NCI-H526 (cell line): Measurements from ENCODE around the gene LILRA6.
A peak's percentile ranks its signal among the peaks of the same experiment; 100 is the strongest.
"Not testable (repeated sequence)": the region's sequence is repeated elsewhere in the genome, so short reads cannot be mapped to it uniquely, and the experiment has no call there.

Experiments used
- DNase-seq, 2 experiments: peaks; one replicate each; lab custom pipeline; 2025; lab: John Stamatoyannopoulos, UW

Gene LILRA6

DNA sequence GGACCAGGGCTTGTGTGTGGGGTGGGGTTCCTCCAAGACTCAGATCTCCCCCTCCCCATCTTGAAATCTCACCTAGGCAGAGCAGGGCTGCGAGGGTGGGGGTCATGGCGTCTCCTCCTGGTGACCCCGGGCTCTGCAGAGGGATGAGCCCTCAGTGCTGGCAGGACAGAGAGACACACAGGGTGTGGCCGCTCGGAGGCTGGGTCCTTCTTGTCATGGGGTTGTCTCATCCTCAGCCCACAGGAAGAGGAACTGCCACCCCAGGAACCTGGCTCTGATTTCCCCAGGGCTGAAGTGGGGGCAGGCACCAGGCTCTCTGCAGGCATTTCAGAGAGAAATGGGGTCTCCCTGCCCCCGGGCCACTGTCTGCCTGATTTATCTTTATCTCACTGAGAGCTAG, at the start of gene LILRA6:
LILRA6 (minus strand) TSS at position 145 of the 400 bp plus-strand sequence.
- not testable (repeated sequence) for DNase-seq

DNA sequence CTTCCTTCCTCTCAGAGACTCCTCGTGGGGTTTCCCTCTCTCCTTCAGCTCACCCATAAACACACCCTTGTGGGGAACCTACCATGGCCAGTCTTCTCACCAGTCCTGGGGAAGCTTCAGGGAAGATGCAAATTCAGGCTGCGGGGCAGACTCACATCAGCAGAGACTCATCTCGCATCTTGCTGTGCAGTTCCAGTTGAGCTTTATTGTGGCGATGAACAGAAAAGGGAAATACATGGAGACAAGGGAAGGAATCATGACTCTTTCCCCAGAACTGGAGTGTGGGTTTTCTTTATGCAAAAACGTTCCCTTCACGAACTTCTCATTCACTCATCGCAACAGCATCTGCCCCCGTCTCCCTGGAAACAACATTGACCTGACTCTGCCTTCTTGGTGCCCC, 46.6 kb upstream of the LILRA6 start:
- DNase-seq: not testable (repeated sequence)

DNA sequence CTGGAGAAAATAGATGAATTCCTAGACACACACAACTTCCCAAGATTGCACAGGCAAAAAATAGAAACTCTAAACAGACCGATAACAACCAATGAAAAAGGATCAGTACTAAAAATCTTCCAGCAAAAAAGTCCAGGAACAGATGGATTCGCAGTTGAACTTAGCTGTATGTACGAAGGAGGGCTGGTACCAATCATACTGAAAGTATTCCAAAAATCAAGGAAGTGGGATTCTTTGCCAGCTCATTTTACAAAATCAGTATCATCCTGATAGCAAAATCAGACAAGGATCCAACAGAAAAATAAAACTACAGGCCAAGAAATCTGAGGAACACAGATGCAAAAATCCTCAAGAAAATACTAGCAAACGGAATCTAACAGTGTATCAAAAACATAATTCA, 44.9 kb upstream of the LILRA6 start:
- no peak for DNase-seq

DNA sequence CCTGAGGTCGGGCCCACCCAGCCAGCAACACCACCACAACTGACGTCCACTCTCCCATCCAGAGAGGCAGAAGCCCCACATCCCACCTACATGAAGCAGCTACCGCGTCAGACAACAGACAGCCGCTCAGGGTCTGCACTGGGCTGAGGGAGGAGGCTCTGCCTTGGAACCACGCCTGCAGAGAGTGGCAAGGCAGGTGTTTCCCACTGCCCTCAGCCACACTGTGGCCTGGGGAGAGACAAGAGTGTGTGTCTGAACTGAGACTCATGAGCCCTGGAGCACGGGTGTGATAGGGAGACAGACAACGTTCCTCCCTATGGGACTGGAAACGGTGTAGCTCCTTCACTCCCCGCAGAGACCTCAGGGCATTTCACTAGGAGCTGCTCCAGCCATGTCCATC, 43.7 kb upstream of the LILRA6 start:
- not testable (repeated sequence) for DNase-seq

DNA sequence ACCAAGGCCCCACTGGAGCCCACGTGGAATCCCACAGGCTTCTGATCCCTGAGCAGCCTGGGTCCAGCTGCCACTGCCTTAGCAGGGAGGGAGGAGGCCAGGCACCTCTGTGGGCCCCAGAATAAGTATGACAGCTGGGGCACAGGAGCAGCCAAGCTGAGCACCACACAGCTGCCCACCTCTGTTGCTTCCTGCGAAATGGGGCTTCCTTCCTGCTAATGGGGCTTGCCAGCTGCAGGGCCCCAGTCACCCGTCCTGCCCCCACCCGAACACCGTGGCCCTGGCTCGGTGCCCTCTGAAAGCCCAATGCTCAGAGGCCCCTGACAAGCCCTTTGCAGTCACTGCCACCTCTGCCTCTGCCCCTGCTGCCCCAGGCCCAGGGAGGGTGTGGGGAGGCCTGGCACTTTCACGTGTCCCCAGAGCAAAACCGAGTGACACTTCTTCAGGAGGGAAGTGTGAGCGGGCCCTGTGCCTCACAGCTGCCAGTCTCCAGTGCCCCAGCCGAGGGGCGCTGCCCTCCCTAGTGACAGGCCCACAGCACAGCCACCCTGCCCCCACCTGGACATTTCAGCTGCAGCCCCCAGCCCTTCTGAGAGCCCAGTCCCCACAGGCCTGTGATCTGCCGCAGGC, 43.0 kb upstream of the LILRA6 start:
- not testable (repeated sequence) for DNase-seq

DNA sequence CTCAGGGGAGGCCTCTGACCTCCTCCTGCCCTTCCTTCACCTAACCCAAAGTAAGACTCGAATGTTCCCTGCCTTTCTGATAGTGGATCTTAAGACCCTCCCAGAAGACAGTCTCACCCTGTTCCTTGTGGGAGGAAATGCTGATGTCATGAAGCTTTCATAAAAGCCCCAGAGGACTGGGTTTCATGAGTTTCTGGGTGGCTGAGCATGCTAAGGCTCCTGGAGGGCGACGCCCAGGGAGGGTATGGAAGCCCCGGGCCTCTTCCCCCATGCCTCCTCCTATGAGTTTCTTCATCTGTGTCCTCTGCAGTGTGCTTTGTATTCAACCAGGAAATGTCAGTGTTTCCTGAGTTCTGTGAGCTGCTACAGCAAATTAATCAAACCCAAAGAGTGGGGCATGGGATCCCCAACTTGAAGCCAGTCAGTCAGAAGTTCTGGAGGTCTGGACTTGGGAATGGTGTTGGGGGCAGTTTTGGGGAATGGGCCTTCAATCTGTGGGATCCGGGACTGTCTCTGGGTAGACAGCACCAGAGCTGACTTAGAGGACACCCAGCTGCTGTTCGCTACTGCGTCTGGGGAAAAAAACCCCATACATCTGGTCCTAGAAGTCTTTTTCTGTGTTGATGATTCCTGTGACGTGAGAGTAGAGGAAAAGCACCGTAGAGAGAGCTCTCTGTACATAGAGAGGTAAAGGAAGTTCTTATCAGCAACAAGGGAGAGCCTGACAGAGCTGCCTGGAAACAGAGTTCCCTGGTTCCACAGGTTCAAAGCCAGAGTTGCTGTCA, 40.3 kb upstream of the LILRA6 start:
- DNase-seq: no peak

DNA sequence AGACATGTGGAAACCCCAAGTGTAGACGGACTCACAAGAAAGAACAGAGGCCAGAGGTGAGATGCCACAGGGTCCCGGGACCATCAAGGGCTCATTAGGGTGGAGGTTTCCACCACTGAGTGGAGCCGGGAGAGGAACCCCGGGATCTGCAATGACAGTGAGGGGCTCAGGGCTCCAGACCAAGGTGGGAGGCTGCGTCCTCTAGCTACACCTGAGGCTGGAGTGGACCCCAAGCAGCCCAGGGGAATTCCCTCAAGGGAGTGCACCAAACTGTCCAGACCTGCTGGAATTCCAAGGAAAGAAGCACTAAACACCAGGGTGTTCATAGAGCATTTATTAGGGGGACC, 39.1 kb upstream of the LILRA6 start:
- DNase-seq: not testable (repeated sequence)

DNA sequence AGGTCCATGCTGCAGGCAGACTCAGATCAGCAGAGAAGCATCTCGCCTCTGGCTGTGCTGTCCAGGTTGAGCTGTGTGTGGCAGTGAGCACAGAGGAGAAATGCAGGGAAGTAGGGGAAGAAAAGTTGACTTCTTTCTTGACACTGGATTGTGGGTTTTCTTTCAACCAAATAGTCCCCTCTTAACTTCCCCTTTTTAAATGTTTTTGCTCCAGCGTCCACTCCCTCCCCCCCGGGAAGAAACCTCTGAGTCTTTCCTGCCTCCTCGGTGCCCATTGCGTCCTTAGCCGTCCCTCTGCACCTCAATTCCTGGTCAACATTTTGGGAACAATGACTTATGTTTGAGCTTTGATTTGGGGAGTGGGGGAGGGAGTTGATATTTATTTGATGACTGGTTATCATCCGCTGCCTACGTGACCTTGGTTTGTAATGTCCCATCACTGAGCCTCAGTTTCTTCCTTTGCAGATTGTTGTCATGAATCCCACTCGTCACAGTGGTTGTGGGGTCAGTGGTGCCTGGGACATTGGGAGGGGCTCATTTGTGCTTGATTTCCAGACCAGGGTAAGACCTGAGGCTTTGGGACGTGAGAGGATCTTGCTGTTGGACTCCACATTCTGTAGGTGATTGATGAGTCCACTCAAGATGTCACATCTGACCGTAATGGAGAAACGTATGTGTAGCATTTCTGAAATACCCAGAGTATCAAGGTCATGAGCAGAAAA, 38.6 kb upstream of the LILRA6 start, which contains the start of gene LILRB2:
LILRB2 (minus strand) TSS at position 104 of the 722 bp plus-strand sequence. CDS start 614 bp downstream, outside the sequence.
- no peak for DNase-seq

DNA sequence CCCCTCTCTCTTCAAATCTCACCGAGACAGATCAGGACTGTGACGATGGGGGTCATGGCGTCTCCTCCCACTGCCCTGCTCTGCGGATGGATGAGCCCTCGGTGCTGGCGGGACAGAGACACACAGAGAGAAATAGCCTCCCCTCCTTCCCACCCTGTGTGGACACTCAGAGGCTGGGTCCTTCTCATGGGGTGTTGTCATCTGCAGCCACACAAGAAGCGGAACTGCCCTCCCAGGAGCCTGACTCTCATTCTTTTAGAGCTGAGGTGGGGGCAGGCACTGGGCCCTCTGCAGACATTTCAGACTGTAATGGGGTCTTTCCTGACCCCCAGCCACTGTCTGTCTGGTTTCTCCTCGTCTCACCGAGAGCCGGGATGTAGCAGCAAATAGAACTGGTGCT, 37.9 kb upstream of the LILRA6 start:
- not testable (repeated sequence) for DNase-seq

DNA sequence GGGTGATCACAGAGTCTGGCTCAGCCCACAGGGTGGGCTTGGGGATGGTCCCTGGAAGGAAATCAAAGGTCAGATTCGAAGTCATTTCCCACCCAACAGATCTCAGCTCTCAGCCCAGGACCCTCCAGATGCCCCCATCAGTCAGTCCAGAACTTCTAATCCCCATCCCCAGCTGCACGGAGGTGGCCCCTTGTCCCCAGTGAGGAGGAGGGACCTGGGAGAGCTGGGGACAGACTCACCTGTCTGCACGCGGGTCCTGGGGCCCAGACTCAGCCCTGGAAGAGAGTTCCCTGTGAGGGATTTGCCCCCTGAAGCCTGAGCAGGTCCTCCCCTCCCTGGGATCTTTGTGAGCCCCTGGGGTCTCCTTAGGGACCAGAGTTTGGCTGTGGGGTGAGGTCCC, 37.4 kb upstream of the LILRA6 start:
- DNase-seq: not testable (repeated sequence)

DNA sequence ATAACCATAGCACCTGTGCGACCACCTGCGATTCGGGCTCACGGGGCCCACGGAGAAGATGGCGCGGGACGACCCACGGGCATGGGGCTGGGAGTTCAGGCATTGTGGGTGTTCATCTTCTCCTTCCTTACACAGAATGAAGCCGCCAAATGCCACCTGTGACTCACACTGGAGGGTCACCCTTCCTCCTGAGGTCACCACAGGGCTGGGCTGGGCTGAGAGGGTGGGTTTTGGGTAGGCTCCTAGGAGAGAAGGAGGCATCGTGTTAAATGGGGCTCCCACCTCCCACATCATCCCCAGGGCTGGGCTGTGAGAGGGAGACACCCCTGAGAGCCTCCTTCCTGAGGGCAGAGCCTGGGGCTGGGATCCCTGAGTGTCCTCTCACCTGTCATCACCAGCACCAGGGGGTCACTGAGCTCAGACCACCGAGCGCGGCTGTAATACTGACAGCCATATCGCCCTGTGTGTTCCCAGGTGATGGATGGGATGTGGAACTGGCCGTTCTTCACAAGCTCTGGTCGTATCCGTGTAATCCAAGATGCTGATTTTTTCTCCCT, 36.9 kb upstream of the LILRA6 start:
- no peak for DNase-seq

DNA sequence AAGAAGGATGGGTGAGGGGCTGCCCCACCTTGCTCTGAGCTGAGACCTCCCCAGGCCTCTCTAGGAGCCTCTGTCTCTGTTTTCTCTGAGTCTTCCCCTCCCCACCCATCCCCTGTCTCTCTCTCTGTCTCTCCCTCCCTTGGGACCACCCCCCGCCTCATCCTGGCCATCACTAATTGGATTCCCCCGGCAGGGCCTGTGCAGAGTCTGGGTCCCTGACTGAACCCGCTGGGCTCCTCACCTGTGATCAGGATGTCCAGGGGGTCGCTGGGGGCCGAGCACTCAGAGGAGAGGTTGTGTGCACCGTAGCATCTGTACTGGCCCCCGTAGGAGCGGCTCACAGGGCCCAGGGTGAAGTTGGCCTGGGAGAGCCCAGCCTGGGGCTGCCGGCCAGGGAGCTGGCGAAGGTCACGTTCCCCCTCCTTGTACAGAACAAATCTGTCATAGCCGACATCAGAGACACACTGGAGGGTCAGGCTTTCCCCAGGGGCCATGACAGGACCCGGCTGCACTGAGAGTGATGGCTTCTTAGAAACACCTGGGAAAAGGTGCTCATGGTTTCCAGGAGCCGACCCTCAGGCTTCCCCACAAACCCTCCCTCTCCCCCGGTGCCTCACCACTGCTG, 36.1 kb upstream of the LILRA6 start:
- DNase-seq: not testable (repeated sequence)

DNA sequence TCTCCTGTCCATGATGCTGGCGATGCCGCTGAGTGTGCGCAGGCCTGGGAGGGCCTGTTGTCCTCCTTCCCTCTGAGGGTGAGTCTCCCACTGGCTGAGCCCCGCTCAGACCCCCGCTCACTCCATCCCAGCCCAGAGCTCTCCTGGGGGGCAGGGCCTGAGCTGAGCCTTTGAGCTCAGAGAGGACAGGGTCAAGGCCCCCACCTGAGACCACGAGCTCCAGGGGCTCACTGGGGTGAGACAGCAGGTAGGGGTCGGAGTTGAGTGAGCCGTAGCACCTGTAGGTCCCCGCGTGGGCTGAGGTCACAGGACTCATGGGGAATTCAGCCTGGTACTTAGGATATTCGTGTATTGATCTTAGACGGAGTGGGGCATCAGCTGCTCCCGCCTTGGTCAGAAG, 35.5 kb upstream of the LILRA6 start:
- not testable (repeated sequence) for DNase-seq

DNA sequence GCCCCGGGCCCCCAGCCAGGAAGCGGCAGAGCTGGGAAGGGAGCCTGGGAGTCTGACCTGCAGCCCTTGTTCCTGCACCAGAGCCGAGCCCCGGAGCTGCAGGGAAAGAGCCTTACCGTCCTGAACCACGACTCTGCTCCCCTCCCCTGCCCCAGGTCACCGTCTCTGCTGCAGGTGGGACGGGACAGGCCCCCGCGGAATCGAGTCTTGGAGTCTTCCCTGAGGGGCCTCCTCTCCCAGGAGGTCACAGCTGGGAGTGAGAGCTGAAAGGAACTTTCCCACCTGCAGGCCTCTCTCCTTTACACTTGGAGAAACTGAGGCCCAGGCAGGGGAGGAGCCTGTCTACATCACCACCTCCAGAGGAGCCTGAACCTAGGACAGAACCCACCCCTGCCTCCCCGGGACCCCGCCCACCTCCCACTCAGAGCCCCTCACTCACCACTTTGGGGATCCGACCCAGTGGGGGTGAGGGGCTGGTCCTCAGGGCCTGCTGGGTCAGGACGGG, 34.6 kb upstream of the LILRA6 start:
- DNase-seq: not testable (repeated sequence)

DNA sequence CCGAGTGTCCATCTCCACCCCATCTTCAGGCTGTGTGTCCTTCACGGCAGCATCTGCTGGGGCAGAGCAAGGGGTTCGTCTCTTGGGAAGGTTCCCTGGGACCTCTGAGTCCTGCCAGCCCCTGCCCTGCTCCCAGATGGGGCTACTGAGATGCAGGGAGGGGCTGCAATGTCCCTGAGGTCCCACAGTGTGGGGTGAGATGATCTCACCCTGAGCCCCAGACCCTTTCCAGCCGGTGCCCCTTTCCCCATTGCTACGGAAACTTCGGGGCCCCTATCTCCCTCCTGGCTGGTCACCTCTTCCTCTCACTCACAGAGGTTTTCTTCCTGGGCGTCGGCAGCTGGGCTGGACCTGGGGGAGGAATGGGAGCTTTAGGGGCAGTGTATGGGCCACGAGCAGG, 33.4 kb upstream of the LILRA6 start:
- no peak for DNase-seq

DNA sequence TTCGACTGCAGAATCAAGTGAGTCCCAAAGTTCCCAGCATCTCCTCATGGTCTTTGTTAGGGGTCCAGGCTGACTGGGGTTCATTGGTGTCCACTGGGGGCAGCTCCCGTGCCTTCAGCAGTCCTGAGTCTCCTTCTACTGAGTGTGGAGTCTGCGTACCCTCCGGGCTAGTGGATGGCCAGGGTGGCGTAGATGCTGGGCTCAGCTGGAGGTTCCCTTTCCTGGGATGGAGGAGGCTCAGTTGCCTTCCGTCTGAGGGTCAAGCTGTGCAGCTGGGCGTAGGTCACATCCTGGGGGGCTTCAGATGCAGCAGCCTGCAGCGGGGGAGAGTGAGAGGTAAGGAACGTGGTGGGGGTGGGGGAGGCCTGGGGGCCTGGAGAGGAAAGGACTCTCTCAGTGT, 31.9 kb upstream of the LILRA6 start:
- not testable (repeated sequence) for DNase-seq

DNA sequence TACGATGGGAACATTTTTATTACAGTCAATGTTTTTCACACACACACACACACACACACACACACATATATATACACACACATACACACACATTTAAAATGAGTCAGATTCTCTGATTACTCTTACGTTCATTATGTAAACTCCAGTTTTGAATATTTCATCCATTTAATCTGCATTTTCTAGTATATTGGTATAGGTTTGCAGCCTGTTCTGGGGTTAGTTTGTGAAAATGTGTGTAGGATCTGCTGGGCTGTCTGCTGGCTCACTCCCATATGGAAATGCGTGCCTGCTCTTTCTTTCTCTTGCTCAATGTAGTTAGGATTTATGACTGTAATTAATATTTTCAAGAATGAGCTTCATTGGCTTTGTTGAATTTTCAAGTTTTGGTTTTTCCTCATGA, 31.2 kb upstream of the LILRA6 start:
- DNase-seq: no peak

DNA sequence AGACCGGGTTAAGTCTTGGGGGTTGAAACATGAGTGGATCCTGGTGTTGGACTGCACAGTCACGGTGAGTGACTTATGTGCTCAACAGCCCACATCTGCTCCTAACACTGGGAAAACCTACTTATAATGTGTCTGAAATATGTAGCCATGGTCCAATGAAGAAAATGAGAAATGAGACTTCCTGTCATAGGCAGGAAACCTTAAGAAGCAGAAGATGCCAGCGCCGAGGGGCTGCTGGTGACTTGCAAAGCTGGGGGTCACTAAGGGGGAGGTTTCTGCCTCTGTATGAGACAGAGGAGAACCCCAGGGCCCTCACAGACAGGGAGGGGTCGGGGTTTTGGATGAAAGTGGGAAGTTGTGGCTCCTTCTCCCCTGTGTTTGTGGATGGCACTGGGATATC, 29.6 kb upstream of the LILRA6 start:
- not testable (repeated sequence) for DNase-seq

DNA sequence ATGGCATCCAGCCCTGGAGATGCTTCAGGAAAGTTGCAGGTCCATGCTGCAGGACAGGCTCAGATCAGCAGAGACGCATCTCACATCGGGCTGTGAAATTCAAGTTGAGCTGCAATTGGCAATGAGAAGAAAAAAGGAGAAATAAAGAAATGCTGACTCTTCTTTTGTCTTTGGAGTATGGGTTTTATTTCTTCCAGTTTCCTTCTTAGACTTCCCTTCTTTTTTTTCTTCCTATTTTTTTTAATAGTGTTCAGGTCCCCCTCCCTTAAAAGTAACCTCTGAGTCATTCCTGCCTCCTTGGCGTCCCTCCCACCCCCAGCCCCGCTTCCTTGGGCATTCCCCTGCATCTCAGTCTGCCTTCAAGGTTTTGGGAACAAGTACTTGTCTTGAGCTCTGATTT, 29.0 kb upstream of the LILRA6 start:
- not testable (repeated sequence) for DNase-seq

DNA sequence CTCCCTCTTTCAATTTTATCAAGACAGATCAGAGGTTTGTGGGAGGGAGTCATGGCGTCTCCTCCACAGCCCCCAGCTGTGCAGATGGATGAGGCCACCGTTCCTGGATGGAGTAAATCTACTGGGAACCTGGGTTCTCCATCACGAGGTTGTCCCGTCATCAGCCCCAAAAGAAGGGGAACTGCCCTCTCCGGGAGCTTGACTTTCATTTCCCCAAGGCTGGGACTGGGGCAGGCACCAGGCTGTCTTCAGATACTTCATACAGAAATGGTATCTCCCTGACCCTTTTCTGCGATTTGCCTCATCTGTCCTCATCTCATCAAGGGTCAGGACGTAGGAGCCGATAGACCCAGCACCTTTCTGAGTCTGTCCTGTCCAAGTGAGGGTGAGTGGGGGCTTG, 28.5 kb upstream of the LILRA6 start:
- DNase-seq: no peak

DNA sequence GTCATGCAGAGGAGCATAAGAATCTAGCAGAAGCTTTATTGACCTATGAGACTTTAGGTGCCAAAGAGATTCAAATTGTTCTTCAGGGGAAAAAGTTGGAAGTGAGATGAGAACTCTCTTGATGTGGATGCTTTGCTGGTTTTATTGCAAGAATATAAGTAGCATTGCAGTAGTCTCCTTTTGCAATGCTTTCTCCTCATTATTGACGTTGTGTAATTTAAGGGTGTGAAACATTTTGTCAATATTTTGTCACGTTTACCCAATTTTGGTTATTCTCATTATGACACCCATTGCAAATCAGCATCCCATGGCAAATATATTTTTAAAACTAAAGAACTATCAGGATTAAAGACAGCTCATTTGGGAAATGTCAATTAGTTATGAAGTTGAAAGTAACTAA, 26.3 kb upstream of the LILRA6 start:
- no peak for DNase-seq

DNA sequence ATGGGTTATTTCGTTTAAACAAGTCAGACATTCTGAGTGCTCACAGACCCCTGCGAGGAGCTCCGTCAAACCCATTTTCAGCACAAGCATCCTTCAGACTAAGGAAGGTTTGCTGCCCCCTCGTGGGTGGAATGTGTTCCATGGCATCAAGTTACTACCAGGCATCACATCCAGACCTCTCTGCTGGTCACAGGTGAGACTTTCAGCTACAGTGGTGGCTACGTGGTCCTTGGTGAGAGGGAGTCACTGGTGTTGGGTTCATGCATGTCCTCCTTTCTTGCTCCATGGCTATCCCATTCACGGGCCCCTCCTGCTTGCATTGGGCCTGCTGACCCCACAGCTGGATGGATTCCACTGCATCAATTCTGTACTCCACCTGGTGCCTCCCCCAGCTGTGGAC, 23.5 kb upstream of the LILRA6 start:
- DNase-seq: peak; percentile 60 to 94
